Measurements from ENCODE around the gene FGGY.

- TF ChIP-seq CTCF (IDR thresholded peaks at IDR 0.05) (no peak), POLR2A (IDR thresholded peaks at IDR 0.05) (no peak)
These were observed 178.8 kb downstream of the FGGY start for GRCh38 chr1:59475737-59476136.
